Esophagus squamous epithelium (tissue), 5 donors: ENCODE data around the gene CPNE7. TPM values are rescaled to one million over a fixed set of nuclear protein-coding genes. Genes with fewer than 3 reads are reported as not detected.
"Not testable (repeated sequence)": the region's sequence is repeated elsewhere in the genome, so short reads cannot be mapped to it uniquely, and the experiment has no call there.

ENCODE experiments used
- DNase-seq: peaks from one replicate; lab custom pipeline; 2025; lab: John Stamatoyannopoulos, UW
- H3K27ac ChIP-seq, 4 donors: fragments of 200-600 bp; sonication (generic); one replicate each; pipeline ENCODE4 v1.5.1; 2016 to 2019; ENCODE audit warnings: mild to moderate bottlenecking in 1 of 4
- H3K27me3 ChIP-seq, 4 donors: fragments of 200-600 bp; sonication (generic); 1 replicate in 3 of 4; 2 replicates in 1 of 4; pipeline versions ENCODE4 v1.5.1 to v1.6.0; 2017 to 2021; ENCODE audit warnings: antibody characterized with exemption in 1 of 4
- H3K36me3 ChIP-seq, 3 donors: fragments of 200-600 bp; sonication (generic); one replicate each; pipeline ENCODE4 v1.5.1; 2016 to 2019
- H3K4me1 ChIP-seq, 3 donors: fragments of 200-600 bp; sonication (generic); one replicate each; pipeline ENCODE4 v1.5.1; 2017 to 2019
- H3K4me3 ChIP-seq, 4 donors: fragments of 200-600 bp; sonication (generic); 1 replicate in 3 of 4; 2 replicates in 1 of 4; pipeline ENCODE4 v1.5.1; 2016 to 2019; ENCODE audit warnings: mild to moderate bottlenecking in 2 of 4, moderate library complexity in 1 of 4
- H3K9me3 ChIP-seq, 3 donors: fragments of 200-600 bp; sonication (generic); one replicate each; pipeline ENCODE4 v1.5.1; 2016 to 2019
- POLR2A ChIP-seq, 4 donors: fragments of 450-650 bp; IDR thresholded peaks; one replicate each; pipeline ENCODE4 v1.6.1; 2017; ENCODE audit warnings: antibody characterized with exemption in 4 of 4, mild to moderate bottlenecking in 4 of 4, moderate library complexity in 3 of 4
- WGBS, 2 donors: methylation state at CpG; one replicate each; pipeline ENCODE4 v1.1.5; 2018; 5-methylcytosine and 5-hydroxymethylcytosine counted together
- intact Hi-C: fragments of 100-400 bp; cut with DNase I; formaldehyde crosslinking; loops from one replicate; pipeline ENCODE4 v1.15.0; 2022
- total RNA-seq, 4 donors: library from RNA; depleted of rRNA; stranded (reverse); fragments of >200 nt; gene quantifications; one replicate each; pipeline ENCODE4 v1.1.0, GENCODE V29; 2016
- TF ChIP-seq, protein P1 (sequence below), 6 experiments: fragments of 450-650 bp in 4 of 6; fragments of 200-600 bp in 2 of 6; sonication (generic) in 2 of 6; IDR thresholded peaks; one replicate each; pipeline ENCODE4 v1.5.1; 2016 to 2019; ENCODE audit warnings: antibody characterized with exemption in 6 of 6, mild to moderate bottlenecking in 4 of 6, moderate library complexity in 4 of 6
- donor health status: DM: yes; HTN: yes; CAD: no.

Gene CPNE7
- total RNA-seq, 4 donors from 2014 or later = 0.45 to 2.9 (median 2.1) TPM

DNA sequence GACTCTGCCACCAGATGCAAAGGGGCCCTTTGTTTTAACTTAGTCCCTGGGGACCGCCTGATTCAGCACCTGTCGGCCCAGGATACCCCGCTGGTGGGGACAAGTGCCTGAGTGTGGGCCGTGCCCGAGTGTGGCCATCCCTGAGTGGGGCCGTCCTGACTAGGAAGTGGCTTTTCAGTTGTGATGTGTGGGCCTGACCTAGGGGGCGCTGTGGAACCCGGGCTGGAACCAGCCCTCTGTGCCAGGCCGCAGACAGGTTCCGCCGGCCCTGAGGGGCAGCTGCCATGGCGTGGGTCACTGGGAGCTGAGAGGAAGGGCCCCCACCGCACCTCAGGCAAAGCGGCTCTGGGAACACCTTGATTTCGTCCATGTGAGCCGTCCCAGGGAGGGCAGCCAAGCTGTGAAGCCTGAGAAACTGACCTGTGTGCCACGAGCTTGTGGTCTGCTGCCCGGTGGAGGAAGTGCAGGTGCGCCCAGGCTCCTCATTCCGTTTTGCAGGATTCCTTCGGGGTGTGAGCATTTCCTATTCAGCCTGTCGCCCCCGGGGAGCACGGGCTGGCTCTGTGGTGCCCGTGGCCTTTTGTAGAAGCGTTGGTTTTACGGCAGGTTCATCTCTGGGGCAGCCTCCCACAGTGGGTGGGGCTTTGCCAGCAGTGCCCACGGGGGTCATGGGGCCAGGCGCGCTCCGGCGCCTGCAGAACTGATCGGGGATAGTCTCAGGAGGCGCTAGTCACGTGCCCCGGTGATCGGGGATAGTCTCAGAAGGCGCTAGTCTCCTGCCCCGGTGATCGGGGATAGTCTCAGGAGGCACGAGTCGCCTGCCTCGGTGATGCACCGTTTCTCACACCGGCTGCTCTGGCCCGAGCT is 9.8 kb upstream of the CPNE7 start:
- intact Hi-C loops = no loop called here
- 2 to 8% methylated on average over 16 to 20 of the region's 46 CpGs for WGBS, 2 donors
- peak overlapping the region in 3 of 4 donors; percentile 12 to 50 (median 19) for H3K4me3 ChIP-seq

DNA sequence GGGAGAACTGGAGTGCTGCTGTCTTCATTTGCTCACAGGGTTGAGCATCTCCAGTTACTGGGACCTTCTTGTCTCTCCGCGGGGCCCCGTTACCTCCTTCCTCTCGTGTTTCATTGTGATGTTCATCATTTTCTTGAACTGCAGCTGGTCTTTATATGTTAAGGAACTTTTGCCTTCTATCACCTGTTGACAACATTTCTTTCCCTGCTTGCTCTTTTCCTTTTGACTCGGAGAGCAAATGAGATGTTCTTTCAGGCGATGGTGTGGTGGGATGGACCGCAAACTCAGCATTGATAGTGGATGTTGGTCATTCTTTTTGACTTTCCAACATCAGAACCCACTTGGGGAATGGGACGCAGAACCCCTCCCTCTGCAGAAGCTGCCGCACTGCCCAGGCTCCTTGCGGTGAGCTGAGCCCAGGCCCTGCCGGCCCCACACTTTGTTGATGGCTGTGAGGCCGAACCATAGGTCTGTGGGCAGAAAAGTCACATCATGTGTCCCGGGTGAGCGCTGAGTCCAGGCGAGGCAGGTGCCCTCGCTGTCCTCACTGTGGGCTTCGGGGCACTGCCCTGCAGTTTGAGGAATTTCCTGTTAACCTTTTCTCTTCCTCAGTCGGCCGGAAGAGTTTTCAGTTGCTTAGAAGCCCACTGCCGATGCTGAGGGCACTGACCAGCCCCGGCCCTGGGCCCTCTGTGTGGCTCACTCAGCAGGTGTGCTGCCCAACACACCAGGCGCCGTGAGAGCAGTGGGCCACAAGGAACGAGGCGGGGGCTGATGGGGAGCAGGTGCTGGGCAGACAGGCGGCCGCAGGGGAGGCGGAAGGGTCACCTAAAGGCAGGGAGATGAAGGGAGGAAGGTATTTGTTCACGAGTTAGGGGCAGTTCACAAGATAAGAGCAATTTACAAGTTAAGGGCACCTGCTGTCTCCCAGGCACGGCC is 7.6 kb upstream of the CPNE7 start:
- intact Hi-C loops = no loop called here
- H3K36me3 ChIP-seq = peaks cover 12 to 20% (median 19%) of the 10 kb centered on the region in 3 donors
- no peak overlapping the region for H3K27ac ChIP-seq
- H3K27me3 ChIP-seq = peaks cover 0 to 43% (median 0%) of the 10 kb centered on the region in 4 donors
- TF ChIP-seq, protein P1, sequence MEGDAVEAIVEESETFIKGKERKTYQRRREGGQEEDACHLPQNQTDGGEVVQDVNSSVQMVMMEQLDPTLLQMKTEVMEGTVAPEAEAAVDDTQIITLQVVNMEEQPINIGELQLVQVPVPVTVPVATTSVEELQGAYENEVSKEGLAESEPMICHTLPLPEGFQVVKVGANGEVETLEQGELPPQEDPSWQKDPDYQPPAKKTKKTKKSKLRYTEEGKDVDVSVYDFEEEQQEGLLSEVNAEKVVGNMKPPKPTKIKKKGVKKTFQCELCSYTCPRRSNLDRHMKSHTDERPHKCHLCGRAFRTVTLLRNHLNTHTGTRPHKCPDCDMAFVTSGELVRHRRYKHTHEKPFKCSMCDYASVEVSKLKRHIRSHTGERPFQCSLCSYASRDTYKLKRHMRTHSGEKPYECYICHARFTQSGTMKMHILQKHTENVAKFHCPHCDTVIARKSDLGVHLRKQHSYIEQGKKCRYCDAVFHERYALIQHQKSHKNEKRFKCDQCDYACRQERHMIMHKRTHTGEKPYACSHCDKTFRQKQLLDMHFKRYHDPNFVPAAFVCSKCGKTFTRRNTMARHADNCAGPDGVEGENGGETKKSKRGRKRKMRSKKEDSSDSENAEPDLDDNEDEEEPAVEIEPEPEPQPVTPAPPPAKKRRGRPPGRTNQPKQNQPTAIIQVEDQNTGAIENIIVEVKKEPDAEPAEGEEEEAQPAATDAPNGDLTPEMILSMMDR (IDR thresholded peaks at IDR 0.05) = no peak
- TF ChIP-seq POLR2A (IDR thresholded peaks at IDR 0.05) = no peak
- H3K4me3 ChIP-seq = no peak overlapping the region
- WGBS, 2 donors = 76 to 83% methylated on average over 6 to 22 of the region's 30 CpGs
- DNase-seq = no peak
- no peaks in the 10 kb centered on the region for H3K9me3 ChIP-seq
- peaks cover 32 to 46% (median 32%) of the 10 kb centered on the region in 3 donors for H3K4me1 ChIP-seq

More for the DNA sequence above, 9.8 kb upstream of the CPNE7 start:
- TF ChIP-seq, protein P1 (IDR thresholded peaks at IDR 0.05) = peak; percentile 20 to 80 (median 52)
- no peak for TF ChIP-seq POLR2A (IDR thresholded peaks at IDR 0.05)
- Histone ChIP-seq H3K27me3 (peaks cover 0 to 24% (median 0%) of the 10 kb centered on the region in 4 donors), H3K27ac (peak overlapping the region; percentile 5 to 69 (median 56)), H3K4me1 (peaks cover 46 to 55% (median 47%) of the 10 kb centered on the region in 3 donors), H3K9me3 (no peaks in the 10 kb centered on the region), H3K36me3 (peaks cover 20 to 40% (median 29%) of the 10 kb centered on the region in 3 donors)
- no peak for DNase-seq

DNA sequence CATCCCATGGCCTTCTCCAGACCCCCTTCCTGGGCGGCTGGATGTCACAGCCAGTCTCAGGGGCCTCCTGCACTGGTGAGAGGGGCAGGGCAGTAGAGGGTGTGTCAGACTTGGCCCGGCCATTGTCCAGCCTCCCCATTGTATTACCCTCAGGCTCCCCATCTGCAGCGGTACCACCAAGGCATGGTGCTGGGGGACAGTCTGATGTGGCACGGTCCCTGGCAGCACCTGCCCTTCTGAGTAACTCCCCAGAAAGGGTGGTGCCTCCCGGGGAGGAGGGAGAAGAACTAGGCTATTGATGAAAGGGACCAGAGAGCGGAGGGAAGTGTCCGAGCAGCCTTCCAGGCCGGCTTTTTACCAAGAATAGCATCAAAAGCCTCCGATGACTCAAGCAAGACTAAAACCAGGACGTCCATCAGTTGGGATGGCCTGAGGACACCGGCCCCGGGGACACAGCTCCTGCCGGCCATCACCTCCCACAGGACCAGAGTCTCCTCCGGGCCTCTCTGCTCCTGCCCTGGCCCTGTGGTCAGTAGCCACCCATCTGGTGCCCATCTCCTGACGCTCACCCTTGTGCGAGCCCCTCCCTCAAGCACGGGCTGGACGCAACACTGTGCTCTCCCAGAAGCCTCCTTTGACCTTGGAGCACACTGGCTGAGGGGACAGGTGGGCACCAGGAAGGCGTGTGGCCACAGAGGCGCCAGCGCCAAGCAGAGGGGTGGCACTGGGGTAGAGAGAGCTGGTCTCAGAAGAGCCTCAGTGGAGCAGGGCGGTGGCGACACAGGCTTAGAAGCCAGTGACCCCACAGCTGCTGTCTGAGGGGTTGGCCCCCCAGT is 5.8 kb upstream of the CPNE7 start:
- Histone ChIP-seq H3K27me3 (peaks cover 0 to 61% (median 4%) of the 10 kb centered on the region in 4 donors), H3K9me3 (no peaks in the 10 kb centered on the region), H3K4me3 (no peak overlapping the region), H3K36me3 (peaks cover 0 to 2% (median under 1%) of the 10 kb centered on the region in 3 donors), H3K27ac (no peak overlapping the region), H3K4me1 (peaks cover 17 to 37% (median 23%) of the 10 kb centered on the region in 3 donors)
- intact Hi-C loops = no loop called here
- 61 to 75% methylated on average over 5 to 13 of the region's 23 CpGs for WGBS, 2 donors
- no peak for TF ChIP-seq POLR2A (IDR thresholded peaks at IDR 0.05)
- TF ChIP-seq, protein P1 (IDR thresholded peaks at IDR 0.05) = no peak
- DNase-seq = no peak

DNA sequence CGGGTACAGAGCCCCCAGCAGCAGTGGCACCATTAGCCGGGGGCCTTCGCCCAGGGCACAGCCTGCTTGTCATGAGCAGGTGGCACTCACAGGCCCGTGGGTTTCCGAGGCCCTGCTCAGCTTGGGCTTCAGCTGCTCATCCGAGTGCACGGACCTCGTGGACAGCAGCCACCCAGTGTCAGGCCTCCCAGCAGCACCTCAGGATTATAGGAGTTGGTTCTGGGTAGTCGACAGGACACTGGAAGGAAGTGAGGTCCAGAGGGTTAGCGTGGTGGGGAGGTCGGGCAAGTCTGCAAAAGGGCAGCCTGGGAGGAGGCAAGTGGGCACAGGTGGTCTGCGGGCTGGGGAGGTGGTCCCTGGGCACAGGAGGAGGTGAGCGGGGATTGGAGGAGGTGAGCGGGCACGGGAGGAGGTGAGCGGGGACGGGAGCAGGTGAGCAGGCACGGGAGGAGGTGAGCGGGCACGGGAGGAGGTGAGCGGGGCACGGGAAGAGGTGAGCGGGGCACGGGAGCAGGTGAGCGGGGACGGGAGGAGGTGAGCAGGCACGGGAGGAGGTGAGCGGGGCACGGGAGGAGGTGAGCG is 5.1 kb upstream of the CPNE7 start:
- intact Hi-C loops = no loop called here
- TF ChIP-seq, protein P1 (IDR thresholded peaks at IDR 0.05) = no peak
- TF ChIP-seq POLR2A (IDR thresholded peaks at IDR 0.05) = no peak
- WGBS, 2 donors = 73 to 78% methylated on average over 15 to 23 of the region's 30 CpGs

DNA sequence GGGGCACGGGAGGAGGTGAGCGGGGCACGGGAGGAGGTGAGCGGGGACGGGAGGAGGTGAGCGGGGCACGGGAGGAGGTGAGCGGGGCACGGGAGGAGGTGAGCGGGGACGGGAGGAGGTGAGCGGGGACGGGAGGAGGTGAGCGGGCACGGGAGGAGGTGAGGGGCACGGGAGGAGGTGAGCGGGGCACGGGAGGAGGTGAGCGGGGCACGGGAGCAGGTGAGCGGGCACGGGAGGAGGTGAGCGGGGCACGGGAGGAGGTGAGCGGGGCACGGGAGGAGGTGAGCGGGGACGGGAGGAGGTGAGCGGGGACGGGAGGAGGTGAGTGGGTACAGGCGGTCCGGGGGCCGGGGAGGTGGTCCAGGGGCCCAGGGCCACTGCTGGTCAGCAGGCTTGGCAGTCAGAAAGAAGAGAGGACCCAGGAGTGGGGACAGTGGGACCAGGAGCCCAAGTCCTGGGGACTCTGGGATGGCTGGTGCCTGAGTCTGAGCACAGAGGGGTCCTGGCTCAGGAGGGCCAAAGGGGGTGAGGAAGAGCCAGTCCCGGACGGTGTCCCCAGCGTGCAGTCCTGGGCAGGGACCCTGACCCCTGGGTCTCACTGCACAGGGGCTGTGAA is 4.5 kb upstream of the CPNE7 start:
- H3K9me3 ChIP-seq, H3K4me3 ChIP-seq, H3K36me3 ChIP-seq, DNase-seq, H3K27ac ChIP-seq, intact Hi-C loops: not testable (repeated sequence)
- H3K4me1 ChIP-seq = peaks cover 14 to 37% (median 23%) of the 10 kb centered on the region in 3 donors
- H3K27me3 ChIP-seq = peaks cover 7 to 75% (median 9%) of the 10 kb centered on the region in 4 donors
- WGBS, 2 donors = 74% methylated on average over 21 of the region's 36 CpGs; no CpG with 5 or more reads in 1 of the 2 donors

More for the DNA sequence above, 5.1 kb upstream of the CPNE7 start:
- DNase-seq = no peak
- Histone ChIP-seq H3K36me3 (no peaks in the 10 kb centered on the region), H3K4me3 (no peak overlapping the region), H3K27ac (no peak overlapping the region), H3K9me3 (no peaks in the 10 kb centered on the region), H3K27me3 (peaks cover 4 to 68% (median 8%) of the 10 kb centered on the region in 4 donors), H3K4me1 (peaks cover 17 to 37% (median 23%) of the 10 kb centered on the region in 3 donors)
